RWPE1 (cell line): ENCODE data around the gene DDIAS.
"Not testable (repeated sequence)": the region's sequence is repeated elsewhere in the genome, so short reads cannot be mapped to it uniquely, and the experiment has no call there.

Experiments
- CTCF ChIA-PET: fragments of 350-600 bp; sonication (Branson Sonifier 250); formaldehyde crosslinking; extraction: SDS; loops from one replicate; lab custom pipeline; 2021; lab: Yijun Ruan, JAX
- POLR2A ChIA-PET: fragments of 400-600 bp; formaldehyde crosslinking; extraction: SDS; loops from one replicate; lab custom pipeline; 2020; ENCODE audit warnings: antibody characterized with exemption; ENCODE audit not compliant: low non-redundant PET; lab: Yijun Ruan, JAX
- DNase-seq: peaks from one replicate; pipeline ENCODE4 v3.0.0; 2012; ENCODE audit warnings: low spot score
- H3K27ac ChIP-seq: fragments of 450-650 bp; 2 replicates; pipeline ENCODE4 v1.5.1; 2017
- TF ChIP-seq, protein P1 (sequence below): fragments of 450-650 bp; conservative IDR thresholded peaks from 2 replicates; pipeline ENCODE4 v1.5.1; 2017; ENCODE audit warnings: low read depth, mild to moderate bottlenecking

Gene DDIAS

GRCh38 chr11:82901165-82901921 lies at the start of gene DDIAS:
TSS of gene DDIAS (plus strand) at chr11:82901736. CDS start at chr11:82914739, 13,003 bp downstream.
- H3K27ac ChIP-seq, result peak within 1 kb of the TSS; percentile 93
- DNase-seq, result peak; percentile 96
- CTCF ChIA-PET, result interaction anchor here (0.6 to 1.1 kb wide), 3 partner anchors 34 to 349 kb away, joined by 3 to 5 read pairs (median 4); no protein-coding TSS in a partner anchor
- TF ChIP-seq, protein P1, sequence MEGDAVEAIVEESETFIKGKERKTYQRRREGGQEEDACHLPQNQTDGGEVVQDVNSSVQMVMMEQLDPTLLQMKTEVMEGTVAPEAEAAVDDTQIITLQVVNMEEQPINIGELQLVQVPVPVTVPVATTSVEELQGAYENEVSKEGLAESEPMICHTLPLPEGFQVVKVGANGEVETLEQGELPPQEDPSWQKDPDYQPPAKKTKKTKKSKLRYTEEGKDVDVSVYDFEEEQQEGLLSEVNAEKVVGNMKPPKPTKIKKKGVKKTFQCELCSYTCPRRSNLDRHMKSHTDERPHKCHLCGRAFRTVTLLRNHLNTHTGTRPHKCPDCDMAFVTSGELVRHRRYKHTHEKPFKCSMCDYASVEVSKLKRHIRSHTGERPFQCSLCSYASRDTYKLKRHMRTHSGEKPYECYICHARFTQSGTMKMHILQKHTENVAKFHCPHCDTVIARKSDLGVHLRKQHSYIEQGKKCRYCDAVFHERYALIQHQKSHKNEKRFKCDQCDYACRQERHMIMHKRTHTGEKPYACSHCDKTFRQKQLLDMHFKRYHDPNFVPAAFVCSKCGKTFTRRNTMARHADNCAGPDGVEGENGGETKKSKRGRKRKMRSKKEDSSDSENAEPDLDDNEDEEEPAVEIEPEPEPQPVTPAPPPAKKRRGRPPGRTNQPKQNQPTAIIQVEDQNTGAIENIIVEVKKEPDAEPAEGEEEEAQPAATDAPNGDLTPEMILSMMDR, result no peak
- POLR2A ChIA-PET, result interaction anchor here (0.7 kb wide), 1 partner anchor 287 kb away, joined by 4 read pairs; no protein-coding TSS in a partner anchor

GRCh38 chr11:82854242-82854641 lies 47.3 kb upstream of the DDIAS start:
- ChIA-PET POLR2A (no interaction called here), CTCF (no interaction called here)
- DNase-seq, result no peak
- TF ChIP-seq, protein P1, result no peak
- no peak overlapping the region for H3K27ac ChIP-seq

GRCh38 chr11:82854916-82855315 lies 46.6 kb upstream of the DDIAS start:
- CTCF ChIA-PET, POLR2A ChIA-PET, H3K27ac ChIP-seq, DNase-seq: not testable (repeated sequence)

- ChIA-PET CTCF (no interaction called here), POLR2A (no interaction called here)
- TF ChIP-seq, protein P1, result no peak
- no peak for DNase-seq
- H3K27ac ChIP-seq, result no peak overlapping the region
Observed at GRCh38 chr11:82855616-82856015, 45.9 kb upstream of the DDIAS start.

DNA sequence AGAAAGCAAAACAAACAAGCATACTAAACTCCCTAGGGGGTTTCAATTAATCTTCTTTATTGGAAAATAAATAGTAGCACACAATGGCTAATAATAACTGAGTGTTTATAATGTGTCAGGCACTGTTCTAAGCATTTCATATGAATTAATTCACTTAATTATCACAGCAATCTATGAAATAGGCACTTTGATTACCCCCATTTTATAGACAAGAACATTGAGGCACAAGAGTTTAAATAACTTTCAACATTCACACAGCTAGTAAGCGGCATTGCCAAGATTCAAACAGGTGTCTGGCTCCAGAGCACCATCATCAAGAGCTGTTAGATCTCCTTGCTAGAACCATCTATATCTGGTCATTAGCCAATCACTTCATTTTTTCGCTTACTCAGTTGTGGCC lies 44.4 kb upstream of the DDIAS start:
- CTCF ChIA-PET, result interaction anchor here (1.0 kb wide), 1 partner anchor 8 kb away, joined by 3 read pairs; no protein-coding TSS in a partner anchor
- TF ChIP-seq, protein P1, result no peak
- POLR2A ChIA-PET, result no interaction called here
- DNase-seq, result no peak
- no peak overlapping the region for H3K27ac ChIP-seq

- TF ChIP-seq, protein P1, result no peak
- POLR2A ChIA-PET, result no interaction called here
- H3K27ac ChIP-seq, result peak overlapping the region; percentile 52; the same call in 1 of the 2 replicates
- CTCF ChIA-PET, result interaction anchor here (0.6 kb wide), 1 partner anchor 150 kb away, joined by 3 read pairs; no protein-coding TSS in a partner anchor
- no peak for DNase-seq
Observed at GRCh38 chr11:82858133-82858532, 43.4 kb upstream of the DDIAS start.
